Inflammatory macrophage treated with lipopolysaccharide for 4 hours (primary cell): Measurements from ENCODE around the gene KRT26.
"Not testable (repeated sequence)": the region's sequence is repeated elsewhere in the genome, so short reads cannot be mapped to it uniquely, and the experiment has no call there.

Experiments
- DNase-seq: peaks from one replicate; pipeline ENCODE4 v3.0.0-alpha.2; 2020

Gene KRT26, protein sequence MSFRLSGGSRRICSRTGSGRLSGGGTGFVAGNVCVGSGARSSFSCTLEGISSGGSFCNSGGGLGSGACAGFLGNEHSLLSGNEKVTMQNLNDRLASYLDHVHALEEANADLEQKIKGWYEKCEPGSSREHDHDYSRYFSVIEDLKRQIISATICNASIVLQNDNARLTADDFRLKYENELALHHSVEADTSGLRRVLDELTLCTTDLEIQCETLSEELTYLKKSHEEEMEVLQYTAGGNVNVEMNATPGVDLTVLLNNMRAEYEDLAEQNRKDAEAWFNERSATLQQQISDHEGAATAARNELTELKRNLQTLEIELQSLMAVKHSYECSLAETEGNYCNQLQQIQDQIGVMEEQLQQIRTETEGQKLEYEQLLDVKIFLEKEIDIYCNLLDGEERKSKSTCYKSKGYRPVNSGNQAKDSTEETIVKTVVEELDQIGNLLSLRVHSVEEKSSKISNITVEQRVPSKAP

DNA sequence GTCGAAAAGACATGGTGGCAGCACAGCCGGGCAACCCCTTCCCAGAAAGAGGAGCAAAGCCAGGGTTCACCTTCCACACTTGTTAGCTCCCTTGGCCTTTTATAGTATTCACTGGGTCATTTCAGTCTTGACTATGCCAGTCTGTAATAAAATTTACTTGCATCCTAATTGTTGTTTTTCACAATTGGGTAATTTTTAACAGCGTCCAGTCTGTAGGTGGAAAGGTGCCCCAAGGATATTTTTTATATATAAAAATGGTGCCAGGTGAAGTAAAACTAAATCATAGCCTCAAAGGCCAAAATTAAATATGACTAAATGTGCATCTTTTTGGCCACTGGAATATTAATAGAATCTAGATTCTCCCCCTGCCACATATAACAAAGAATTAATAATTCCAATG, at the start of gene KRT26:
KRT26 (minus strand) TSS at position 101 of the 400 bp plus-strand sequence; CDS start at position 13, 88 bp downstream.
- no peak for DNase-seq

DNA sequence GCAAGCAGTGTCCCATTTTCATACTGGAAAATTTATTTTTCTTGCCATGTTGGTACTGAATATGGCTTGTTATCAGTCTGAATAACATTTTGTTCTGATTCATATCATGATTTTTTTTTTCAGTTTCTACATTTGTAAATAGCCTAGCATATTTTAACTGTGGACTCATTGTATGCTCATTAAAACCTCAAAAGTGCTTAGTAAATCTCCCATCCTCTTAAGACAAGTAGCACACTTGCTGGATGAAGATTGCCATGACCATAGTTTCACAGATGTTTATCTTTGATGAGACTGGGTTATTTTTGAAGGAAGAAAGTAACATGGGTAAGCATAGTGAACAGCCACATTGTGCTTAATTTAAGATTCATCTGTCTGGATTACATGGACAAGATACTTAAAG, 49.5 kb upstream of the KRT26 start:
- no peak for DNase-seq

DNA sequence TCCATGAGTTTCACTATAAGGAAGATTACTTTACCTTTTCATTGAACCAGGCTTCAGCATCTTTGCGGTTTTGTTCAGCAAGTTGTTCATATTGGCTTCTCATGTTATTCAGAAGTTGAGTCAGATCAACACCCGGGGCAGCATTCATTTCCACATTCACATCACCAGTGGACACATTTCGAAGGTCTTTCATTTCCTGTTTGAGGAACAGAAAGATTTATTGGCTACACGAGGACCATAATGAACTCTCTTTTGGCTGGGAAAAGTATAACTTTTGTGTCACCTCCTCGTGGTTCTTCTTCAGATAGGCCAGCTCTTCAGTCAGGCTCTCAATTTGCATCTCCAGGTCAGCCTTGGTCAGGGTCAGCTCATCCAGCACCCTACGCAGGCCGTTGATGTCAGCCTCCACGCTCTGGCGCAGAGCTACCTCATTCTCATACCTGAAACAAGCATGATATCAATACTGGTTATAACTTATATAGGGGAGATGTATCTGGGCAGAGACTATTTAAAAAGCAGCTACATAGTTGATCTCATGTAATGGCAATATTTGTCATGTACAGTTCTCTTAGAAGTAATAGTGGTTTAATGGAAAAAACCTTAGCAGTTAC, 48.3 kb upstream of the KRT26 start:
- DNase-seq, result no peak

DNA sequence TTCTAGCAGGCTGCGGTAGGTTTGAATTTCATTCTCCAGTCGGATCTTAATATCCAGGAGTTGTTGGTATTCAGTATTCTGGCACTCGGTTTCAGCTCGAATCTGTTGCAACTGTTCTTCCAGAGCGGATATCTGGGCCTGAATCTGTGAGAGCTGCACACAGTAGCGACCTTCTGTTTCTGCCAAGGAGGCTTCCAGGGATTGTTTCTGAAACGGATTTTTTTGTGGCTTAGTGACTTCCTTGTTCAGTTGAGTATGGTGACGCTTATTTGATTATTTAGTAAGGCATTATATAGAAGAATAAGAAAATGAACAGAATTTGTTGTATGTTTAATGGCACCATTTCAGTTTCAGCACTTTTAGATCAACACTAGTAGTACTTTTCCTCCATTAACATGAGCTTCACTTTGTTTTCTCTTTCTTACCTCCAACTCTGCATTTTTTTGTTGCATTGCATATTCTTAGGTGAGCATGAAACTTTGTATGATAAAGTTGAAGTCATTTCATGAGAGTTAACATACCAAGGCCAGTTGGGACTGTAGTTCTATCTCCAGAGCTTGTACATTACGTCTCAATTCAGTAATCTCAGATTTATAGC, 47.6 kb upstream of the KRT26 start:
- DNase-seq, result no peak

DNA sequence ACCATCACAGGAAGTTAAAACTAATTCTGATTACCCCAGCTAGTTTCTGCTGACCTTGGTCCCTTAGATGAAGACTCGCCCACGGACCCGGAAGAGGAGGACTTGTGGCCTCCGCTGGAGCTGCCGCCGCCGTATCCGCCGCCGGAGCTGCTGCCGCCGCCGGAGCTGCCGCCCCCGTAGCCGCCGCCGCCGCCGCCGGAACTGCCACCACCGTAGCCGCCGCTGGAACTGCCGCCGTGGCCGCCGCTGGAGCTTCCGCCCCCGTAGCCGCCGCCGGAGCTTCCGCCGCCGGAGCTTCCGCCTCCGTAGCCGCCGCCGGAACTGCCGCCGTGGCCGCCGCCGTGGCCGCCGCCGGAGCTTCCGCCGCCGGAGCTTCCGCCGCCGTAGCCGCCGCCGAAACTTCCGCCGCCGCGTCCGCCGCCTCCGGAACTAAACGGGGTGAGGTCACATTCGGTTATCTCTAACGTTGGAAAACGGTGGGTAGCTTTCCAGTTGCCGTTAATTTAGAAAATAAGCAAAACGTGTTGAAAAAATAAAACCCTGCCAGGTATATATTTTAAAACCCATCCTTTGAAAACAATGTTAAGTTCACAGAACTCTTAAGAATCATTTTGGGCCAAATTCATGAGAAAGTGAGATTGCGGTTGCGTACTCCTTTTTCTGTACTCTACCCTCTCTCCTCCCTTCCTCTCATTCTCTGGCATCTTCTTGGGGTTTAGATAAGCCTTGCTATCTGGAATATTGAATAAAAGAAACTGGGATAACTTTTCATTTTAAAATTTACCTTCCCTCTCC, 46.9 kb upstream of the KRT26 start:
- peak; percentile 88 for DNase-seq

DNA sequence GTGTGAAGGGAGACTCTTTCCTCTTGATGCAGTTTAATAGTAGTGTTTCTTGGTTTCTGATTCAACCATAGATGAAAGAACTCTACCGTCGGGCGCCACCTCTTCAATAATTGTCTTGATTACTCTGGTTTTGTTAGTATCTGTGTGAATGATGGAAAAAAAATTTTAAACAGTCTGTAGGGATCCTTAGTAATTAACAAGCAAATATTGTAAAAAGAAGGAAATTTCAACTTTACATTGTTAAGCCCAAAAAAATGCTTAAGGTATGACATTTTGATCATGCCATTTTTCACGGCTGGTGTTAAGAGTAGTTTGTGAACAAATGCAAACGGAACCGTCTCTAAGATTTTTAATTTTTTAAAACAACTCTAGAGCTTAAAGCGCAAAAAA, 46.3 kb upstream of the KRT26 start:
- DNase-seq, result no peak

DNA sequence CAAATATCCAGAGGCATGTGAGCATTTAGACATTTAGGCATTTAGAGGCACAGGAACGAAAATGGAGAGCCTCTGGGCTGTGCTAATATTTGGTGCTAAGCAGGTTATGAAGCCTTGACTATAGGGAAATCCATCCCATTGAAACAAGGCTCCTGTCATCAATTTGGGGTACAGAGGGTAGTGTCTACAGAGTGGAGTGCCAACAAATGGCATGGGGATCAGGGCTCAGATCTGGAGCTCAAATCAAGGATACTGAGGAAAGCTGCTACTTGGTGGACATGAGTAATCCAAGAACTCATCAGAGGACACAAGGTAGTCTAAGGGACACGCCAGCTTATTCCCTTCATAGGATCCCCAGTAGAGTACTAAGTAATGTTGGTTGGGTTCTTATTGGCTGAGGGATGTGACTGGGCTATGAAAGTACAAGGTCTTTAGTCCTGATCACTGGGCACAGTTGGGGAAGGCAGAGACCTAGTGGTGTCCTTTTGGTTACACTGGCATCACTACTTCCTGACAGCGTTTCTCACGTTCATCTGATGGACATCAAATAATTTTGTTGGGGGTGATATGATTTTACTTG, 45.2 kb upstream of the KRT26 start:
- no peak for DNase-seq

DNA sequence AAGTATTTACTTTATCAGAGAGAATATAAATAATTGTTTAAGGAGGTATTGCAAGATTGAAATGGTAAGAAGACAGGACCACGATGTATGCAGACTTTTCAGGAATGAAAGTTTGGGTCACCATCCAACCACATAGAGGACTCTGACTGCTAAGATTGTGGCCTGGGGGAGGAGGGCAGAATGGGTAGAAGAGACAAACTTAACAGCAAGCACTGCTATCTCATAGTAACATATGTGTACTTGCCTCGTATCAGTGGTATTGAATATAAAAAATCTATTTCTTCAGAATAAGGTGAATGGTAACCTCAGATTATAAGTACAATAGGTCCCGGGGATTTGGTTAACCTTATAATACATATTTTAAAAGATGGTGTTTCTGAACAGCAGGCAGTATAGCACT, 44.6 kb upstream of the KRT26 start:
- DNase-seq, result no peak

DNA sequence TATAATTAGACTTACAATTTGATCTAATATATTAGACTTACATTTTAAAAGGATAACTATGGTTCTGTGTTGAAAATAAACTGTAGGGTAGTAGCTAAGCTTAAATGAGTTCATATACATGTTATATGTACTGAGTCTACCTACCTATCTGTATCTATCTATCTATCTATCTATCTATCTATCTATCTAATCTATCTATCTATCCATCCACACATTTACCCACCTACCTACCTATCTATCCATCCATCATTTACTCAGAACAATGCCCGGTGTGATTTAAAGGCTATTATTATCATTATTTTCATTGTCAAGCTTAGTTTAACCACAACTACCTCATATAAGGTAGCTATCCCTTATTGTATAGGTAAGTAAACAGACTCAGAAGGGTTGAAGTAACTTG, 43.4 kb upstream of the KRT26 start:
- DNase-seq, result no peak

DNA sequence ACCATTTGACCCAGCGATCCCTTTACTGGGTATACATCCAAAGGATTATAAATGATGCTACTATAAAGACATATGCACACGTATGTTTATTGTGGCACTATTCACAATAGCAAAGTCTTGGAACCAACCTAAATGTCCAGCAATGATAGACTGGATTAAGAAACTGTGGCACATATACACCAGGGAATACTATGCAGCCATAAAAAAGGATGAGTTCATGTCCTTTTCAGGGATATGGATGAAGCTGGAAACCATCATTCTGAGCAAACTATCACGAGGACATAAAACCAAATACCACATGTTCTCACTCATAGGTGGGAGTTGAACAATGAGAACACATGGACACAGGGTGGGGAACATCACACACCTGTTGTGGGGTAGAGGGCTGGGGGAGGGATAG, 42.7 kb upstream of the KRT26 start:
- DNase-seq, result not testable (repeated sequence)

DNA sequence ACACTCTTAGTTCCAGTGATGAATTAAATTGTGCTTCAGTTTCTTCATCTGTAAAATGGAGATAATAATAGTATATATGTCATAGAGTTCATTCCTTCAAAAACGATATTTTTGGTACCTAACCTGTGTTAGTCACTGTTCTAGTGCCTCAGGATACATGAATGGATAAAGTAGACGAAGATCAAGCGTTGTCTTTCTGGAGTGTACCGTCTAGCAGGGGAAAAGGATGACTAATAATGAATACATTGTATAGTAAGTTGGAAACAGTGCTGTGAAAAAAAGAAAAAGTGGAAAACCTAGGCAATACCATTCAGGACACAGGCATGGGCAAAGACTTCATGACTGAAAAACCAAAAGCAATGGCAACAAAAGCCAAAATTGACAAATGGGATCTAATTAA, 41.8 kb upstream of the KRT26 start:
- no peak for DNase-seq

DNA sequence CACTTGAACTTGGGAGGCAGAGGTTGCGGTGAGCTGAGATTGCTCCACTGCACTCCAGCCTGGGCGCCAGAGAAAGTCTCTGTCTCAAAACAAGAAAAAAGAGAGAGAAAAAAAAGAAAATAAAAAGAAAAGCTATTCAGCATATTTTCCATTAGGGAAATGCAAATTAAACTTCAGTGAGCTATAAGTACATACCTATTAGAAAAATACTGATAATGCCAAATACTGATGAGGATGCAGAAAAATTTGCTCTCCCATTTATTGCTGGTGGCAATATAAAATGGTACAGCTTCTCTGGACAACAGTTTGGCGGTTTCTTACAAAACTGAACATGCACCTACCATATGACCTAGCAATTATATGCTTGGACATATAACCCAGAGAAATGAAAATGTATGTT, 40.6 kb upstream of the KRT26 start:
- DNase-seq, result no peak

DNA sequence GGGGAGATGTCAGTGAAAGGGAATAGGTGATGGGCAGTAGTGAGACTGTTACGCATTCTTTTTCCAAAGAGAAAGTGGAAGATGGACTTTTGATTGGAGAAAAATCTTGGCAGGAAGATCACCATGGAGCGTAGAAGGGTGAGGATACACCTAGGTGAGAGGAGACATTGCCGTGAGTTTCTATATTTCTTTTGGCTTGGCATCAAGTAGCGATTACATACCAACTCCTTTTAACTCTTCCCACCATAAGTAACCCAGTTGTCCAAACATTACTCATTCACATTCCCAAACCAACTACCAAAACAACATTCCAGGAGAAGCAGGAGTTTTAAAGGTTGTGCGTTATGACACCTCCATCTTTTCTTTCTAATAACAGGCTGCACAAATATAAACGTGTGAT, 38.5 kb upstream of the KRT26 start:
- no peak for DNase-seq

DNA sequence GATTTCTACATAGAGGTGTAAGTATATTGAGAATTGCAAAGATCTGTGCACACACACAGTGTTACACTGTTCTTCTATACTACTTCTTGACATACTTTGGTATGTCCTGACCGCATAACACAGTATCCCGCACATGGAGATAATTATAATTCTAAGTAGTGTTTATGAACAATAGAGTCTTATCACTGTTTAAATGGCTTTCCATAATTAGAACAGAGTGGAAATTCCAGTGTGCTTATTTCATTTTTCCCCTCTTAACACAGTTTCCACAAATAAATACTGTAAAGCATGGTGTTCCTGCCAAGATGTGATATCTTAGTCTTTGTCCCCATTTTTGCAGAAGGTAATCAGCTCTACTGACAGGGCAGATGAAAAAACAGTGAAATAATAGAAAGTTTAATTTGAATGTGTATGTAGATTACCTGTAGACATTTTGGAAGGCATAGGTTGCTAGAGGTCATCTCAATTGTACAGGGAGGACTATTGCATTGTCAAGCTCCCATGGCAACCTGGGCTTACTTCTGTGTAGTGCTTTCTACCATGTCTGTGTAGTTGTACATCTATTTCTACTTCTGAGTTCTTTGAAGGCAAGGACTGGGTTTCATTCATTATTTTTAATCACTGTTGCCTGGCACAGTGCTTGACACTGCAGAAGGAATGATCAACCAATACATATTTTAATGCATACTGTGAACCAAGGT, 37.9 kb upstream of the KRT26 start:
- no peak for DNase-seq

DNA sequence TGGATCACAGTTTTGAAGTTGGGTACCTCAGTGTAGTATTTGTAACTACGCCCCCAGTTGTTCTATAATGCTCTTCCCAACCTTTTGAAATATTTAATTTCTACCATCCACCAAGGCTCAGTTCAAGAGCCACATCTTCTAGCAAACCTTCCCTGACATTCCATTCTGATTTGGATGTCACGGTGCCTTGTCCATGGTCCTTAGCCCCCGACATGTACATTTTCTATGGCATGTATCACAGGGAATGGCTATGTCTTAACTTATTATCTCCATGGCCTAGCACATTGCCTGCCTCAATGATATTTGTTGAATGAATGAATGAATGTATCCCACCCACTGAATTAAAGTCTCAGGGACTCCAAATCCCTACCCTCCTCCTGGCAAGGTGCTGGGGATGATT, 34.1 kb upstream of the KRT26 start:
- DNase-seq, result no peak

DNA sequence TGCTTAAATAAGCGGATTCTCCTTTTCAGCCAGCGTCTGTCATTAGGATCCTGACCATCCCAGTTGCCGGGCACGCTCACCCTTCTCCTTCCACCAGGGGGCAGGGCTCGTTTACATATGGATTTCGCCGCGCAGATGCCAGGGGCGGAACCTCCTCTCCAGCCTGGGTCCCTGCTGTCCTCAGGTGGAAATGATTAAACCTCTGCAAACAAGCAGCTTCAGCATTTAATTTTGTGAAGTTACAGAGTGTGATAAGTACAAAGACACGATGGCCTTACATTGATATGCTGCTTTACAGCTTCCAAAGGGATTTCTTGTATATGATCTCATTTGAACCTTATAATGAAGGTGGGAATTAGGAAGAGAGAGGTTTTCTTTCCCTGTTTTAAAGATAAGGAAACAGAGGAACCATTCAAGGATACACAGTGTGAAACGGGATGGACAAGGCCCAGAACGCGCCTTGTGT, 31.6 kb upstream of the KRT26 start:
- peak; percentile 64 for DNase-seq

DNA sequence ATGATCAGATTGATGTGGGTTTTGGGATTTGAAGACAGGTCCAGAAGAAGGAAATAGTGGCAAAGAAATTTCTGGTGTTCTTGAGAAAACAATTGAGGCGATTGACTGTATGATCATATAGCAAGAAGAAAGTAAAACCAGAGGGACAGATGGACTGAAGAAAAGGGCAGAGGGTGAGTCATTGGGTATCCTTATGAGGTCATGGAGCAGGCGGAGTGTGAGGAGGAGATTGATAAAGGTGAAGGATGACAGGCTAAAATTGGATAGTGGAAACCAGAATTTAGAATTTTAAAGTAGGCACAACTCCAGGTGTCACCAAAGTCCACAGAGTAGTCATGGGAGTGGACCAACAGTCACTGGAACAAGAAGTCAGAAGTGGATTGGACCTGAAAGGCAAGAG, 29.2 kb upstream of the KRT26 start:
- DNase-seq, result no peak

DNA sequence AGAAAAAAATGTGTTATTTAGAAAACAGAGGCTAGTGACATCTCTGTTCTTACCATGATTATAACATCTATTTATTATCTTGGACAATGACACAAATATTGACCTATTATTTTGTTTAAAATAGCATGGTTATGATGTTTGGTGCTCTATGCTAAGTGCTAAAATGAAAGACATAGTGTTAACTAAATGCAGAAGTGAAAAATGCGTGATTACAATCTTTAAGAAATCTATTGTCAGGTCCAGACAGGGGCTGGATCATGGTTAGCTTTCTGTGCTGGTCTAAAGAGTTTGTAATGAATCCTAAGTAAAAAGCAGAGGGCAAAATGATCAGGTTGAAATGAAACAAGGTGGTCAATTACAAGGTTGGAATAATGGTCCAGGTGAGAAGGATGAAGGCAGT, 28.4 kb upstream of the KRT26 start:
- no peak for DNase-seq

DNA sequence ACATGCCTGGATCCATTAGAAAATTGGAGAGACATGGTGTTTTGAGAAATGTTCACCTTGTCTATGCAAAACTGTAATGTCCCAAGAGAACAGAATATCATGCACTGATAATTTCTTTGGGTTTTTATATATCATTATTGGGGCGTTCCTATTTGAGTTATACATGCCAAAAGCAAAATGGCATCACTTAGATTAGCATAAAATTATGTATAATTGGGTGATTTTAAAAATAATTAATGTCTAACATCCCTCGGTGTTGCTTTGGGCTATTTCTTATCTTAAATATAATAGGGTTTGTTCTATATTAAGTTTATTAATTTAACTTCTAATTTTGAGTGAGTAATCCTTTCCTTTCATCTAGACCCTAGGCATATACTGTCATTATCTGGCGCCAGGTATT, 27.9 kb upstream of the KRT26 start, which contains the start of gene KRT28:
KRT28 (minus strand) TSS at position 101 of the 400 bp plus-strand sequence; CDS start at position 35, 66 bp downstream.
- no peak for DNase-seq

DNA sequence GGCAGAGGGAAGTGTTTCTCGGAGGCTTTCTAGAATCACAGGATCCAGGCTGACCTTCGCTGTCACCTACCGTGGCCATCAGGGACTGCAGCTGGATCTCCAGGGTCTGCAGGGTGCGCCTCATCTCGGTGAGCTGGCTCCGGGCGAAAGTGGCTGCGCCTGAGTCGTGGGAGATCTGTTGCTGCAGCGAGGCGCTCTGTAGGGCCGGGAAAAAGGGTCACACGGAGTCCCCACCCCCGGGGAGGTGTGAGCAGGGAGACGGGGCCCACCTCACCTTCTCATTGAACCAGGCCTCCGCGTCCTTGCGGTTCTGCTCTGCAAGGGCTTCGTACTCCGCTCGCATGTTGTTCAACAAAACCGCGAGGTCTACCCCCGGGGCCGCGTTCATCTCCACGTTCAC, 24.8 kb upstream of the KRT26 start:
- no peak for DNase-seq

DNA sequence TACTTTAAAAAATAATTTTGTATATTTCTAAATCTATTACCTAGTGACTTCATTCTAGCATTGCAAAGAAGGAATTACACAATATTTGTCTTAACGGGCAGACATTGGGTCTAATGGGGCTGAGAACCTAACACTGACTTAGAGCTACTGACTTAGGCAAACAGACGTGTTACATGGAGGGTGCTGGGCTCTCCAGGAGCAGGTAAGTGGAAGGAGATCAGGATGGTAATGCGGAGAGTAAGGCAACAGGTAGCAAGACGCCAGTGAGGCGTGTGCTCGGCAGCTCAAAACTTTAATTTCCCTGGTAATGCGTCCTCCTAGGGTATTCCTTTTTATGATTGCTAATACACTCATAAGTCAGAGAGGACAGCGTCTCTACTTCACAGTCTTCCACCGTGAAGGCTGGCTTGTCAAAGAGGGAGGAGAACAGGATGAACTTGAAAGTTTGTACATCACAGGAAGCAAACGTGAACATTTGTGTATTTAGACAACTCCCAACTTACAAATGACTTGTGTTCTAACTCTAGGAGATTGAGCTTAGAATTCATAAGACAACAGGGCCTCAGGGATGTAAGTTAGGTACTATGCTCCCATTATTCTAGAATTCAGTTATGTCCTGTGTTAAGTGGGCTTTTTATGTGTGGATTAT, 23.1 kb upstream of the KRT26 start:
- no peak for DNase-seq

DNA sequence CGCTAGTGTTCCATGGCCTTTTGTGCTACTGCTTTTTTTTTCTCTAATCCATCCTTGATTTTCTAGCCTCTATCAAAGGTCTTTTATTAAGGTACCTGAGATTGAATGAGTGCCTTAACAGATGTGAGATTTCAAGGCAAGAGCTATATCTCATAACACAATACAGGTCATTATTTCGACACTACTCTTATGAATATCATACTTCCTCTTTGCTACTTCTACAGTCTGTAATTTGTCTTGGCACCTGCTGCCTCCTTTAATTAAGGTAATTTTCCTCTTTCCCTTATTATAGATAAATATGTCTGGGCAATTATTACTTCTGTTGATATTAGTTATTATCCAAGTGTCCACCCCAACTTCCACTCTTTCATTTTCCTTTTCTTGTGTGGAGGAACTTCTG, 22.5 kb upstream of the KRT26 start:
- DNase-seq, result peak; percentile 17
